Psoas muscle (tissue), 8 donors: ENCODE results near the gene DOK6. TPM values are rescaled to one million over a fixed set of nuclear protein-coding genes. Genes with fewer than 3 reads are reported as not detected.

Source experiments
- ATAC-seq, 4 donors: fragments of 200-7000 bp; cut with Tn5 transposase; one replicate each; pipeline ENCODE4 v1.9.1; 2020; ENCODE audit warnings: moderate library complexity in 3 of 4, mild to moderate bottlenecking in 2 of 4
- DNase-seq, 2 donors: peaks; one replicate each; pipeline ENCODE4 v3.0.0-alpha.2; 2020
- H3K27ac ChIP-seq: fragments of 200-600 bp; one replicate; pipeline ENCODE4 v1.8.0; 2022
- H3K27me3 ChIP-seq, 3 donors: fragments of 200-600 bp in 1 of 3; one replicate each; pipeline versions ENCODE4 v1.6.1 to v1.8.0; 2013 to 2022; ENCODE audit warnings: low read length in 2 of 3, mild to moderate bottlenecking in 2 of 3, moderate library complexity in 1 of 3; ENCODE audit not compliant: insufficient read depth in 3 of 3
- H3K36me3 ChIP-seq, 2 donors: fragments of 200-600 bp in 1 of 2; one replicate each; pipeline versions ENCODE4 v1.6.1 to v1.8.0; 2013 to 2022; ENCODE audit warnings: low read depth in 1 of 2, mild to moderate bottlenecking in 1 of 2, moderate library complexity in 1 of 2; ENCODE audit not compliant: insufficient read depth in 1 of 2
- H3K4me1 ChIP-seq: fragments of 200-600 bp; one replicate; pipeline ENCODE4 v1.8.0; 2022
- H3K4me3 ChIP-seq: fragments of 200-600 bp; one replicate; pipeline ENCODE4 v1.8.0; 2022; ENCODE audit warnings: mild to moderate bottlenecking
- H3K9me3 ChIP-seq: fragments of 200-600 bp; one replicate; pipeline ENCODE4 v1.8.0; 2022
- CTCF ChIP-seq: fragments of 200-600 bp; IDR thresholded peaks from one replicate; pipeline ENCODE4 v1.8.0; 2022; ENCODE audit warnings: antibody characterized with exemption
- whole genome bisulfite sequencing, 3 donors: extraction: QIAGEN DNeasy Blood & Tissue Kit; methylation state at CpG; one replicate each; pipeline versions ENCODE4 v1.1.6 to v1.1.7; 2013; 5-methylcytosine and 5-hydroxymethylcytosine counted together
- intact Hi-C, 2 donors: fragments of 100-400 bp; cut with DNase I; formaldehyde crosslinking; loops; one replicate each; pipeline versions ENCODE4 v1.11.0 to v1.14.2; 2022
- polyA plus RNA-seq, 3 donors: library from polyadenylated mRNA; stranded (reverse); fragments of 200-250 nt; gene quantifications; one replicate each; pipeline ENCODE4 v1.2.3, GENCODE V29; 2013
- total RNA-seq, 4 donors: library from RNA; stranded (reverse); fragmentation: NEBNext Ultra II Directional in 2 of 4; extraction: Animal tissue kit (Norgen Biotek cat#: 25700) in 2 of 4; gene quantifications; one replicate each; pipeline versions ENCODE4 v1.2.1 to v1.2.4, GENCODE V29; 2021 to 2023
- donor health status: healthy with polysubstance abuse.
- donor health status: DM: no; HTN: no; CAD: no; lungs with moderate emphysema.
- donor health status: Bipolar disorder and iron deficiency.
- donor health status: healthy.
- donor health status: DM: yes; HTN: yes; CAD: no.
- donor health status: DM: no; HTN: no; CAD: no.
- donor health status: DM: no; HTN: no; CAD: no.
- donor health status: DM: yes; HTN: yes; CAD: no.

DOK6 gene
- total and polyA plus RNA-seq, 7 donors = 0.05 to 0.97 (median 0.18) TPM

- WGBS, 3 donors = 90 to 97% (median 93%) methylated on average over 2 of the region's 2 CpGs
- intact Hi-C loops = no loop called here
- no peaks in the 10 kb centered on the region for H3K27me3 ChIP-seq
- H3K4me3 ChIP-seq = no peak overlapping the region
- H3K9me3 ChIP-seq = no peaks in the 10 kb centered on the region
- DNase-seq = no peak
- H3K27ac ChIP-seq = no peak overlapping the region
- H3K36me3 ChIP-seq = no peaks in the 10 kb centered on the region
- no peak for ATAC-seq
- H3K4me1 ChIP-seq = no peaks in the 10 kb centered on the region
- no peak for TF ChIP-seq CTCF
Observed at GRCh38 chr18:69784815-69785214, 384.1 kb downstream of the DOK6 start.

- H3K27ac ChIP-seq = no peak overlapping the region
- intact Hi-C loops = no loop called here
- WGBS, 3 donors = 88 to 93% (median 91%) methylated on average over 3 of the region's 3 CpGs
- no peaks in the 10 kb centered on the region for H3K36me3 ChIP-seq
- H3K4me3 ChIP-seq = no peak overlapping the region
- no peaks in the 10 kb centered on the region for H3K9me3 ChIP-seq
- H3K27me3 ChIP-seq = no peaks in the 10 kb centered on the region
- DNase-seq (no peak), ATAC-seq (no peak)
- no peak for TF ChIP-seq CTCF
- no peaks in the 10 kb centered on the region for H3K4me1 ChIP-seq
Observed at GRCh38 chr18:69785466-69785865, 384.8 kb downstream of the DOK6 start.

- intact Hi-C loops = no loop called here
- no peak for ATAC-seq
- WGBS, 3 donors = 67 to 76% (median 76%) methylated on average over 1 of the region's 1 CpG
- Histone ChIP-seq H3K4me1 (no peaks in the 10 kb centered on the region), H3K9me3 (no peaks in the 10 kb centered on the region), H3K27me3 (no peaks in the 10 kb centered on the region), H3K4me3 (no peak overlapping the region), H3K36me3 (no peaks in the 10 kb centered on the region), H3K27ac (no peak overlapping the region)
- TF ChIP-seq CTCF = no peak
- no peak for DNase-seq
Observed at GRCh38 chr18:69786427-69786826, 385.7 kb downstream of the DOK6 start.

- H3K27ac ChIP-seq = no peak overlapping the region
- 57 to 62% (median 60%) methylated on average over 4 of the region's 4 CpGs for WGBS, 3 donors
- no peak overlapping the region for H3K4me3 ChIP-seq
- ATAC-seq = no peak
- no peaks in the 10 kb centered on the region for H3K27me3 ChIP-seq
- H3K9me3 ChIP-seq = no peaks in the 10 kb centered on the region
- H3K4me1 ChIP-seq = no peaks in the 10 kb centered on the region
- intact Hi-C loops = no loop called here
- DNase-seq = no peak
- H3K36me3 ChIP-seq = no peaks in the 10 kb centered on the region
- TF ChIP-seq CTCF = no peak
Observed at GRCh38 chr18:69787825-69788547, 387.3 kb downstream of the DOK6 start.

GRCh38 chr18:69789794-69790193, 389.1 kb downstream of the DOK6 start:
- no peaks in the 10 kb centered on the region for H3K9me3 ChIP-seq
- H3K4me1 ChIP-seq = no peaks in the 10 kb centered on the region
- DNase-seq (no peak), ATAC-seq (no peak)
- no peaks in the 10 kb centered on the region for H3K36me3 ChIP-seq
- WGBS, 3 donors = 67 to 83% (median 67%) methylated on average over 1 of the region's 1 CpG
- no peaks in the 10 kb centered on the region for H3K27me3 ChIP-seq
- no peak overlapping the region for H3K27ac ChIP-seq
- TF ChIP-seq CTCF = no peak
- H3K4me3 ChIP-seq = no peak overlapping the region
- intact Hi-C loops = no loop called here
